SH-SY5Y (cell line): ENCODE results near the gene TEX44.

Experiments
- GATA2 ChIP-seq: IDR thresholded peaks from 2 replicates; pipeline ENCODE4 v1.6.1; 2011; ENCODE audit warnings: mild to moderate bottlenecking, low read depth, low read length
- GATA3 ChIP-seq: IDR thresholded peaks from 2 replicates; pipeline ENCODE4 v1.6.1; 2011; ENCODE audit warnings: low read depth, mild to moderate bottlenecking, low read length, moderate library complexity

DNA sequence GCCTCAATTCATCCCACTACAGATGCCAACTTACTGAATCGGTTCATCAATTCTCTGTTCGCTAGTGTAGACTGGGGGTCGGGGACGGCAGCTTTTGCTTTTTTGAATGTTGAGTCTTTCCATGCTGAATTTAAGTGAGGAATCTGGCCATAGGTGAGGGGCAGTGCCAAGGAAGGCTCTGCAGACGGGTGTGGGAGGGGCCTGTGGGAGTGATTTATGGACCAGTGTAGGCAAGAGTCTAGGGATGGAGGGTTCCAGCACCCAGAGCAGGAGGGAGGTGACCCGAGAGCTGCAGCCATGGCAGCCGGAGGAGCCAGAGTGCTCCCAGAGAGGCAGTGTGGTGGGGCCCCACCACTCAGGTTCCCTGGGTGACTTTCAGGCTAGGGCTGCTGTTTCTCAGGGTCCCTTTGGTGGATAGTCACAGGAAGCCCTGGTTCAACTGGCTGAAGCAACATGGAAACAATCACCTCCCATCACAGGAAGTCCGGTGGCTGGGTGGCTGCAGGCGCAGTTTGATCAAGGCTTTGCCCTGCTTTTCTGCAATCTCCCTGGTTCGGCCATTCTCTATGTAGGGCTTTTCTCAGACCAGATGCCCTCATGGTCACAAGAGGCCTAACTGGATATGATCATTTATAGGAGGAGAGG lies 16.9 kb upstream of the TEX44 start:
- TF ChIP-seq GATA2 (no peak), GATA3 (no peak)
